DMS 273 treated with DMSO at 0.1 percent for 48 hours (cell line): ENCODE data around the gene AGAP5.

Experiments
- DNase-seq: peaks from one replicate; lab custom pipeline; 2025; lab: John Stamatoyannopoulos, UW

AGAP5 gene

DNA sequence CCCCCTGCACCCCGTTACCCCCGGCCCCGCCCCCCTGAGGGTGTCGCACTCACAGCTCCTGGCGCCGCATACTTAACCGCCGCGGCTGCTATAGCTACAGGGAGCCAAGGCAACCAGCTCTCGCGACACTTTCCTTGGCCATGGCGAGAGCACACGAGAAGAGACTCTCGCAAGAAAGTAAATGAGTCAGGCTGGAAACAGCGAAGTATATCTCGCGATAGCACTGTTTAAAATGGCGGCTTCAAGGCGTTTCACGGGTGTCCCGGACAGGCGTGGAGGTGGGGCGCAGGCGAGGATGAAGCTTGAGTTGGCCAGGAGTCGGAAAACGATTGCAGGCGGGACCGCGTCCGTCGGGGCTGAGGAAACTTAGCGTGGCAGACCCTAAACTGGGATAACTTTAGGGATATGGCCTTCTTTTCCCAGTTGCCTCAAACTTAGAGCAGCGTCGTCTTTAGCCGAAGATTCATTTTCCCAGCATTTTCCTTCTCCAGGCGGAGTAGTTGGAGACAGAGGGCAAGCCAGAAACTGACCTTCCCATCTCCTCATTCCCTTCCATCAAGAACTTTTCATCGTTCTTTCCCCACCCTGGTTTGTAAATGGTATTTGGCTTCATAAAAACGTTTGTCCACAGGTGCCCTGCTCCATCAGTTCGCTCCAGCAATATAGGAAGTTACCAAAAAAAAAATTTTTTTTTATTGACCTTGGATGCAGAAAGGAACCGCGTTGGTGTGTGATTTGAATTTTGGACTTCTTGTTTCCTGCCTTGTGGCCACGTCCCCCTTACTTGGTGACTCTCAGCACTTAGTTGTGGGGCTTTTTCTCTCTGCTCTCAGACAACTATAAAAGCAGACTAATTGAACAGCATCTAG, 71.8 kb downstream of the AGAP5 start:
- peak; percentile 87 for DNase-seq

DNA sequence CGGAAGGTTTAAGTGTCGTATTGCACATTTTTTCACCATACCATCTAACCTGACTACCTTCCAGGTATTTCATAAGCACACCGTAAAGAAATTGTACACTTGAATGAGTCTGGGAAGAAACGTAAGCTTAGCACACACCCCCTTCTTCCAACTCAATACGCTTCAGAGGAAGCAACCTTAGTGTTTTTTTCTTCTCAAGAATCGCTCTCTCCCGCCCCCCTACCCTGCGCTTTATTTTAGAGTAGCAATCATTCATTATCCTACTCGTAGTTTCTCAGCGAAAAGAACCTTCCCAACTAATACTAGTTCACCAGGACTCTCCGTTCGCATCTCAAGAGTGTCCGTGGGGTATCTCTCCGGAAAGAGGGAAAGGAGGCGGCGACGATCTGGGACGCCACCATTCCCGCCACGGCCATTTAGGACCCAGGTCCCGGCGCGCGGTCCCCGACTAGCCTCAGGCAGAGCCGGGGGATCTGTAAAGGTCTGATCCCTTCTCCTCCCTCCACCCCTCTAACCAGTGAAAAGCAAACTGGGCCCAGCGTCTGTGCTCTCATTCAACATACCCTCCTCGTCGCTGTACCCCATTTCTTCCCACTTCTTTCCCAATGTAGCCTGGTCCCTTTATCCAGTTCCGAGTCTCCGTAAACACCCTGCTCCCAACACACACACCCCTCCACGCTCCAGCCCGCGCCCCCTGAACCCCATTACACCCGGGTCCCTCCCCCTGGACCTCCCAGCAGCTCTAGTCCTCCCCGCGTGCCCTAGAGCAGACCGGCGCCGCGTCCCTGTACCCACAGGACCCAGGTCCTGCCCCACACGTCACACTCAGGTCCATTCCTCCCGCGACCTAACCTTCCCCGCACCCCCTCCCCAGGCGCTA, 72.7 kb downstream of the AGAP5 start:
- no peak for DNase-seq
